Measurements from ENCODE around the gene RCN2. TPM values are rescaled to one million over a fixed set of nuclear protein-coding genes. Genes with fewer than 3 reads are reported as not detected.

The RCN2 gene
- total RNA-seq, 1 donor from 2014 or later, result 43.5 TPM

DNA sequence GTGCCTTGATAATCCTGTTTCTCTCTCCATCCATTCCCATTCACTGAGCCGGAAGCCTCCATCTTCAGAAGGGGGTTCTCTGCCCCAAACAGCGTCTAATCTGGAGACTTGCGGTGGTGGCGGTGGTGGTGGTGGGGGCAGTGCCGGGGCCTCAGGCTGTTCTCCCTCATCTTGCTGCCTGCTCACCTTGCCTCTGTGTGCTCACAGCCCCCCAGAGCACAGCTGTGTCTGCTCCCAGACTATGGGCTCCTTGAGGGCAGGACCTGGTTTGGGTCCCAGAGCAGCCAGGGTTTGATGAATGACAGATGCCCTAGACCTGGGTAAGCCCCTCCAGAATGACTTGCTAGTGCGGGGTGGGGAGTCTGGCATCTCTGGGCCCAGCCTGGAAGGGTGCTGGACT, 62.9 kb downstream of the RCN2 start:
- DNase-seq (ENCODE audit: low read depth, low spot score), result no peak

GRCh38 chr15:76994971-76995945, 63.7 kb downstream of the RCN2 start, which contains the start of gene PSTPIP1:
Gene PSTPIP1, plus strand, starts transcription at chr15:76995126. Its CDS starts 448 bp downstream, at chr15:76995574.
- no peak for DNase-seq (ENCODE audit: low read depth, low spot score)

GRCh38 chr15:76996076-76996525, 64.6 kb downstream of the RCN2 start:
- DNase-seq (ENCODE audit: low read depth, low spot score), result no peak

DNA sequence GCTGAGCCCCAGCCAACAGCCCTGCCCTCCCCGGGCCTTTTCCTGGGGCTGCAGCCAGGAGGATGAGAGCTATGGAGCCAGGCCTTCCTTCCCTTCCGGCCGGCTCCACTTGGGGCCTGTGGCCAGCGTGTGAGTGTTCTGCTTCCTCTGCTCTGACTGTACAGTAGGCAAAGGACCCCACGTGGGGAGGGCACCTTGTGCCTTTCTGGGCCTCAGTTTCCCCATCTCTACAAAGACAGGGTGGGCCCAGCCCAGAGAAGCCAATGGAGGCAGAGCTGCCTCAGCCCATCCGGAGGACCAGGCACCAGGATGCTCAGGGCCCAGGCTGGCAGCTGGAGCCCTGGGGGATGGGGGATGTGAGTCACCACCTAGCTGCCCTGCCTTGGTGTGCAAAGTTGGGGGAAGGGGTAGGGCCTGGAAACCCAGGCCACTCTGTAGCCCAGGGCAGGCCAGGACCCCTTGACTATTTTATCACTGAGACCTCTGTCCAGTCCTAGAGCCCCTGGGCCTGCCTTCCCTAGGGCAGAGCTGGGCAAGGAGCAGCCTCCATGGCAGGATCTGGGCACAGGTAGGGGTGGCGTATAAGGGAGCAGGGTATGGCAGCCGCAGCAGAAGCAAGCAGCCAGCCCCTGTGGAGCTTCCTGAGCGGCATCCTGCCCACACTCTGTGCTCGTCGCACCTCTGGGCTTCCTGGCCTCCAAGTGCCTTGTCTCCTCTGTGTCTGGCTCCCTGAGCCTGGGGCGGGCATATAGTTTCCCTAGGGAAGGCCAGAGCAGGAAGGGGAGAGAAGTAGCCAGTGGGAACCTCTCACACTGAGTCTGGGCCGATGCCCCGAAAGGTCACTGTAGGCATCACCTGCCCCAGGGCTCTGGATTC, 65.2 kb downstream of the RCN2 start:
- no peak for DNase-seq (ENCODE audit: low read depth, low spot score)

- no peak for DNase-seq (ENCODE audit: low read depth, low spot score)
Observed at GRCh38 chr15:76998663-76999285, 67.2 kb downstream of the RCN2 start.

DNA sequence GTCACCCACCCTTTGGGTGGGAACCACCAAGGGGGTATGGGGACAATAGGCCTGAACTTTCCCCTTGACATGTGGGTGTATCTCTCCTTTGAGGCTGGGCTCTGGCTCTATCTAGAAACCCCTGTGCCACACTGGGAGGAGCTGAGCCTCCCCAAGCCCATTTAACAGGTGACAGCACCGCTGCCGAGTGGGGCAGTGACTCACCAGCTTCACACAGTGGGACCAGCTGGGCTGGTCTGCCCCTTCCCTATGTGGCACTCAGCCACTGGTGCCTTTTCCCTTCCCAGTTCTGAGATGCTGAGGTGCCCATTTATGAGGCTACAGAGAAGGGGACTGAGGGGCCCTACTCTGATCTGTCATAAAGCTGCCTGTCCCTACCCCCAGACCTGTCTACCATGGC, 68.4 kb downstream of the RCN2 start:
- no peak for DNase-seq (ENCODE audit: low read depth, low spot score)

GRCh38 chr15:77001351-77001750, 69.8 kb downstream of the RCN2 start:
- DNase-seq (ENCODE audit: low read depth, low spot score), result no peak

- no peak for DNase-seq (ENCODE audit: low read depth, low spot score)
Observed at GRCh38 chr15:77001966-77002365, 70.4 kb downstream of the RCN2 start.

DNA sequence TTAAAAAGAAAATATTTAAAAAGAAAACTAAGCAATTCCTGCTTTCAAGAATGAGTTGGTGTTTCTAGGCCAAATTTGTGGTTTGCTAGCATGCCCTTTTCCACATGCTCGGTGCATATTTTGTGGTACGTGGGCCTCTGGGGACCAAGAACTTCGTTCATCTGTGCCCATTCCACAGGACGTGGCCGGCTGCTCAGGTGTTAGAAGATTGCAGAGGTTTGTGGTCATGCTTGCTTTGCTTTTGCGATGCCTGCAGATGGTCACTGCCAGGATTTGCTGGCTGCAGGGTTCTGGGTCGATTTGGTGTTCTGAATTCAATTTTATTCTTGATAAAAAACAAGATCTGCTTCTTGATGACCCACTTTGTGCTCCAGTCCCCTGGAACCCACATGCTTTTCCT, 70.9 kb downstream of the RCN2 start:
- no peak for DNase-seq (ENCODE audit: low read depth, low spot score)

DNA sequence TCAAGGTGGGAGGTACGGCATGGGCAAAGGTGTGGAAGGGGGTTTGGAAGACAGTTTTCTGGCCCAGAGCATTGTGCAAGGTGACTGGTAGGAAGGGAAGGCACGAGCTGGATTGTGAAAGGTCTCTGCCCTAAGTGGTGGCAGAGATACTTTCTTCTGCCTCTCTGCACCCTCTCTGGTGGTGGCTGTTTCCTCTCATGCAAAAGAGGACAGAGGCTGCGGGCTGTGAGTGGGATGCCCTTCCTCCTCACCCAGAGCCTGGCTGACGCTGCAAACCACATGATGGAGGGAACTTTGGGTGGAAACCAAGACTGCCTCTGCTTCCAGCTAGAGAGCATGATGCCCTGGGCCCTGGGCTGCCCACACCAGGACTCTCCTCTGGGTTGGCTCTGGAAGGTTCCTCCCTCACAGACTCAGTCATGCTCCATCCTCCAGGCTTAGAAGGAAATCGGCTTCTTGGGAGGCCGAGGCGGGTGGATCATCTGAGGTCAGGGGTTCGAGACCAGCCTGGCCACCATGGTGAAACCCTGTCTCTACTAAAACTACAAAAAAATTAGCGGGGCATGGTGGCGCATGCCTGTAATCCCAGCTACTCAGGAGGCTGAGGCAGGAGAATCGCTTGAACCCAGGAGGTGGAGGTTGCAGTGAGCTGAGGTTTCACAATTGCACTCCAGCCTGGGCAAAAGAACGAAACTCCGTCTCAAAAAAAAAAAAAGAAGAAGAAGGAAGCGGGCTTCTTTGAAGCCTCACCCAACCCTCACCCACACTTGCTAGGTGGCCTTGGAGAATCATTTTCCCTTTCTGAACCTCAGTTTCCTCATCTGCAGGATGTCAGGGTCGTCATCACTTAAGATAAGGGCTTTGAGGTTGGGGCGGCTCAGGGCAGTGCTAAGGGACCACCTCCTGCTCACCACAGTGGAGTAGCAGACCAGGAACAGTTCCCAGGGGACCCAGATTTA, 71.7 kb downstream of the RCN2 start:
- no peak for DNase-seq (ENCODE audit: low read depth, low spot score)

Other genes with a start within 250 kb of the RCN2 start
- 5.9 and 7.7 TPM in 2 replicates for gene SCAPER, start 26.4 kb upstream of the RCN2 start, total RNA-seq
- gene PSTPIP1, start 63.4 kb downstream of the RCN2 start, total RNA-seq, result 1.0 and 3.2 TPM in 2 replicates
- 308 and 341 TPM in 2 replicates for gene TSPAN3, start 139.4 kb downstream of the RCN2 start, total RNA-seq

Measured in pulmonary artery endothelial cell (primary cell).